Esophagus mucosa (tissue), 1 donor: ENCODE measurements around the gene GTF2H2C. TPM values are rescaled to one million over a fixed set of nuclear protein-coding genes. Genes with fewer than 3 reads are reported as not detected.
"Not testable (repeated sequence)": the region's sequence is repeated elsewhere in the genome, so short reads cannot be mapped to it uniquely, and the experiment has no call there.

Source experiments
- ATAC-seq: fragments of 200-7000 bp; cut with Tn5 transposase; one replicate; pipeline ENCODE4 v1.9.1; 2020
- total RNA-seq: library from RNA; stranded (reverse); gene quantifications from one replicate; pipeline ENCODE4 v1.2.4, GENCODE V29; 2023
- donor health status: DM: yes; HTN: yes; CAD: no.

Gene GTF2H2C
- 12.9 TPM for total RNA-seq

DNA sequence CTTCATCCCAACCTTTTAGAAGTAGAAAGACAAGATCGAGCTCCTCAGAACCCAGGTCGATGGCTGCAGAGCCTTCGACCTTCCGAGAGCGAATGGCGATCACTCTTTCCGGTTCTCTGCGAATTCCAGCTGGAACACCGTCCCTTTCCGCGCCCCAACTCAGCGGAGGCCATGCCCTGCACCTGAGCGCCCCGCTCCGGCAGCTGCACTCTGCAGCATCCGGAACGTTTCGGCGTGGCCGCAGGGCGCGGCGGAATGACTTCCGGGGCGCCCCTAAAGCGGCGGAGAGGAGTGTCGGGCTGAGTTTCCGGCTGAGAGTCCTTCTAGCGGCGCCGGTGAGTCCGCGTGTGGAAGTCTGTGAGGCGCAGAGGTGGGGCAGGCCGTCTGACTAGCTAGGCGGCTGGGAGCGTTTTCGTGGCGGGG lies at the start of gene GTF2H2C:
GTF2H2C (plus strand) TSS at position 284 of the 423 bp plus-strand sequence. CDS start 4,942 bp downstream, outside the sequence.
- peak; percentile 99 for ATAC-seq

DNA sequence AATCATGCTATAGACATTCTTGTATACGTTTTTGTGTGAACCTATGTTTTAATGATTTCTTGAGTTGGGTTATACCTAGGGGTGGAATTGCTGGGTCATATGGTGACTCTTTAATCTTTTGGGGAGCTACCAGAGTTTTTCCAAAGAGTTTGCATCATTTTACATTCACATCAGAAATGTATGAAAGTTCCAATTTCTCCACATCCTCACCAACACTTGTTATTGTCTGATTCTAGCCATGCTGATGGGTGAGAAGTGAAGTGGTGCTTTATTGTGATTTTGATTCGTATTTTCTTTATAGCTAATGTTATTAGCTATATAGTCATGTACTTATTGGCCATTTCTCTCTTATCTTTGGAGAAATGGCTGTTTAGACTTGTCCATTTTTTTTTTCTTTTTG lies 49.3 kb upstream of the GTF2H2C start:
- no peak for ATAC-seq

DNA sequence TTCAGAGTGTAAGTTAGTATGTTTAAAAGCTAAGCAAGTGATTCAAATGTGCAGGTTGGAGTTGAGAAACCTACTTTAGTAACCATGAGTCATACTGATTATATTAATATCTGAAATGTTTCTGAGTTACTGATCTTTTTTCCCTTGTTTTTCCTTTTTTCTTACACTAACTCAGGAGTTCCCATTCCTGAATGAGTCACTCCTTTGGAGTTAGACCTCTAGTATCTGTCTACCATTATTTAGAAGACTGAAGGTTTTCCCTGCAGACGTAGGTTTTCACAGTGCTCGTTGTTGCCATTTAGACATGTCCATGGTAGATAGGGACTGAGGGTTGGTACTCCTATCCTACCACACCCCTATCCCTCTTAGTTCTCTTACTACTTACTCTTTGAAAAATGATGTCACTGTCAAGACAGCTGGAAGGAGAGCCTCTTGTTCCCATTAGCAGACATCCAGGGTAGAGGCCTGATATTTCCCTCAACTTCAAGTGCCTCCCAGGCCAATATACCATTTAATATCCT lies 47.2 kb upstream of the GTF2H2C start:
- peak; percentile 65 for ATAC-seq

DNA sequence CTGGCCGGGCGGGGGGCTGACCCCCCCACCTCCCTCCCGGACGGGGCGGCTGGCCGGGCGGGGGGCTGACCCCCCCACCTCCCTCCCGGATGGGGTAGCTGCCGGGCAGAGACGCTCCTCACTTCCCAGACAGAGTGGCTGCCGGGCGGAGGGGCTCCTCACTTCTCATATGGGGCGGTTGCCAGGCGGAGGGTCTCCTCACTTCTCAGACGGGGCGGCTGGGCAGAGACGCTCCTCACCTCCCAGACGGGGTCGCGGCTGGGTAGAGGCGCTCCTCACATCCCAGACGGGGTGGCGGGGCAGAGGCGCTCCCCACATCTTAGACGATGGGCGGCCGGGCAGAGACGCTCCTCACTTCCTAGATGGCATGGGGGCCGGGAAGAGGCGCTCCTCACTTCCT lies 44.4 kb upstream of the GTF2H2C start:
- ATAC-seq: not testable (repeated sequence)

DNA sequence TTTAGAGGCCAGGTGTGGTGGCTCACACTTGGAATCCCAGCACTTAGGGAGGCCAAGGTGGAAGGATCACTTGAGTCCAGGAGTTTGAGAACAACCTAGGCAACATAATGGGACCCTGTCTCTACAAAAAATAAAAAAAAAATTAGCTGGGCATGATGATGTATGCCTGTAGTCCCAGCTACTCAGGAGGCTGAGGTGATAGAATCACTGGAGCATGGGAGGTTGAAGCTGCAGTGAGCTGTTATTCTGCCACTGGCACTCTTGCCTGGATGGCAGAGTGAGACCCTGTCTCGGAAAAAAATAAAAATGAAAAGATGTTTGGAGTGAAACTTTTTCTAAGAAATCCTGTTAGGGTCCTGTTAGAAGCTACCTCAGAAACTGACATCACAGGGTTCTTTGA lies 43.2 kb upstream of the GTF2H2C start:
- no peak for ATAC-seq

DNA sequence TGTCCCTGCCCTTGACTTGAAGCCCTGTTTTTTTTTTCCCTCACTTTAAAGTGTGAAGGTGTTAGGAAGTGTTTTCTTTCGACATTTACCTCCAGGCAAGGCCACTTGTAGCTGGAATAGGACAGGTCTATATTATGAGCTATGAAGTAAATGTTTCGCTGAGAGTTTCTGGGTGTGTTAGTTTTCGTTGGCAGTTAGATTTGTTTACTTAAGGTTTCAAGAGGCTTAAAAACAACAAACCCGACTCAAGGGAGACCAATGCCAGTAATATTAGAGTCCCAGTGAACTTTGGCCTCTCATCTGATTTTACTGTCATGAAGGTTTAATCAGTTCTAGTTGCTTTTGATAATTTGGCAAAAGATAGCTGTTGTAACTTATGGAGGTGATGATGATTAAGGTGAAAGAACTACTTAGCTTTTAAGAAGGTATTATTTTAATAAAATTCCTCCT lies 42.2 kb upstream of the GTF2H2C start:
- ATAC-seq: peak; percentile 87

DNA sequence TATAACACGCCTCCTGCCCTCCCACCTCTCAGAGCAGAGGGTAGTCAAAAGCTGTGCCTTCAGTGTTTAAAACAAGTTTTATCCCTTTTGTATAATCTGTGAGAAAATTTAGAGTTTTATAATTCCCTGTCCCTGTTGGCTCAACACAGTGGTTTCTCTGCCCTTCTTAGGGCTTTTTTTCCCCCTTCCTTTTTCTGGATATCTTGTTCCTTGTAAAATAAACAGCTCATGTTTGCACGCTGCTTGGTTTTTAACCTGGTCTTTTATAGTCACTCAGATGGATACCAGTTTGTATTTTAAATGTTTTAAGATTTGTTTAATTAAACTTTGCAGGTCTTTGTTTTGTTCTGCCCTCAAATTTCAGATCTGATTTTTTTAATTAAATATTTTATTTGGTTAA lies 40.7 kb upstream of the GTF2H2C start:
- ATAC-seq: no peak

DNA sequence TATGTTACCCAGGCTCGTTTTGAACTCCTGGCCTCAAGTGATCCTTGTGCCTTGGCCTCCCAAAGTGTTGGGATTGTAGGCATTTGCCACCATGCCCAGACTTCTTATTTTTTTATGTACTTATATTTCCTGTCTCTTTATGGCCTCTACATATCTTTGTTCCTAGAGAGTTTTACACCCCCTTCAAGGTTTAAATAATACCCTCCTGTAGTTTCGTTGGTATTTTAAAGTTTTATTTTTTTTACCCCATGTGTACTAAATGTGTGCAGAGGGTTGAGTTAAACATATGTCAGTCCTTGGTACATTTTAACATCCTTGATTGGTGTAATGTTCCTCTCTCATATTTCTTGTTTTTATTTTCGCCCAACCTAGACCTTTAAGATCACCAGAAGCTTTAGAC lies 38.0 kb upstream of the GTF2H2C start:
- no peak for ATAC-seq

DNA sequence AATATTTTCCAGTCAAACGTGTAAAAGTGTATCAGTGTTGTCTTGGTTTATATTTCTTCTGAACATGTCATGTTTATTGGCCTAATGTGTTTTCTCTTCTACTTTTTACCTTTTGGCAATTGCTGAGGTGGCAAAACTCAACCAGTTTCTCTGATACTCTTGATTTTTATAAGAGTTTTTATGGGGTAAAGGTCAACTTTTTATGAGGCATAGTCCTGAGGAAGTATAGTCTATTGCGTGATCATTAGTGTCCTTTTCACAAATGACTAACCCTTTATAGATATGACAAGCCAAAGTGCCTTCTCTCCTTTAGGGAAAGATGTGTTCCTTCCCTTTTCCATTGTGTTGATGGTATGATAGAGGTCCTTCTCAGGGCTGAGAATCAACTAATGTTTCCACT lies 34.5 kb upstream of the GTF2H2C start:
- no peak for ATAC-seq

DNA sequence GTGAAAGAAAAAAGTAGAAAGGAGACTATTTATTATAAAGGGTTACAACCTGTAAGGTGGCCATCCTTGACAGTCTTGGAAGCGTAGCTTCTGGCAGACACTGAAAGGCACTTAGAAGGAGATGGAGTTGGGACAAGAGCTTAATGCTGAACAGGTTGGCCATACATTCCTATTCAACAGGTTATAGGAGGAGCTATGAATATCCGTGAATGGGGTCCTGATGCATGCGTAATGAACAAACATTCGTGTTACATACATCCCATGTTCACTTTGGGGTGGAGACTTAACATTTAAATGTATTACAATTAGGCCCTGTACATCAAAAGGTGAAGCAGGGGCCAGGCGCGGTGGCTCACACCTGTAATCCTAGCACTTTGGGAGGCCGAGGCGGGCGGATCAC lies 33.3 kb upstream of the GTF2H2C start:
- ATAC-seq: no peak

DNA sequence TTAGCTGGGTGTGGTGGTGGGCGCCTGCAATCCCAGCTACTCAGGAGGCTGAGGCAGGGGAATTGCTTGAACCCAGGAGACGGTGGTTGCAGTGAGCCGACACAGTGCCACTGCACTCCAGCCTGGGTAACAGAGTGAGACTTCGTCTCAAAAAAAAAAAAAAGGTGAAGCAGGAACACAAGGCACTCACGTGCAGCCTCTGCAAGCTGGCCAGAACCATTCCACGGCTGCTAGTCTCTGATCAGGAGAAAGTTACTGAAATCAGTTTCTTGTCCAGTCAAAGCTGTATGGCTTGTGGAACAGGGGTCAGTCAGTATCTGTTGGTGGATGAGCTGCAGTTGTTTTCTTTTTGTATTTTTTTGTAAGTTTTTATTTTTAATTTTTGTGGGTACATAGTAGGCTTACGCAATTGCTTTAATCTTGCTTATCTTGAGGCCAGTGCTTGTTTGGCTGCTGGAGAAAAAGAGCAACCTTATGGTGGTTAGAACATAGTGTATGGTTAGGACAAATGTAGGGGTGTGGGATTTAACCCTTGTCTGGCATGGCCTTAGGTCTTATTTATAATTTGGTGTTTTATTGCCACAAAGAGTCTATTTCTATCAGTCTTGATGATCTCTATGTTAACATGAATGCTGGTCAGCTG lies 32.7 kb upstream of the GTF2H2C start:
- ATAC-seq: no peak

DNA sequence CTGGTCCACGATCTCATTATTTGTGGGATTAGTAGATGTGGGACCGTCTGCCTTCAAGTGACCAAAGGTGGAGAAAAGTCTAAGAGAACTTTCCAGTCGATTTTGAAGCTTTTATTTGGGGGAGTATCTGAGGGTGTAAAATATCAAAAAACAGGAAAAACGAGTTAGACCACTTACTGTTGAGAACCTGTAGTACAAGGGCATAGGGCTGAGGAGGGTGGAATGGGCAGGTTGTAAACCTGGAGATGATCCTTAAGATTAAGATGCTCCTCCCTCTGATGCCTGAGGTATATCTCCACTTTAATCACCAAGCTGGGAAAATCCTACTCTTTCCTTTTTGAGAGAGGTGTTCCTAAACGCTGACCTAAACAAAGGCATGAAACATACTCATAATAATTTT lies 32.0 kb upstream of the GTF2H2C start:
- peak; percentile 91 for ATAC-seq

DNA sequence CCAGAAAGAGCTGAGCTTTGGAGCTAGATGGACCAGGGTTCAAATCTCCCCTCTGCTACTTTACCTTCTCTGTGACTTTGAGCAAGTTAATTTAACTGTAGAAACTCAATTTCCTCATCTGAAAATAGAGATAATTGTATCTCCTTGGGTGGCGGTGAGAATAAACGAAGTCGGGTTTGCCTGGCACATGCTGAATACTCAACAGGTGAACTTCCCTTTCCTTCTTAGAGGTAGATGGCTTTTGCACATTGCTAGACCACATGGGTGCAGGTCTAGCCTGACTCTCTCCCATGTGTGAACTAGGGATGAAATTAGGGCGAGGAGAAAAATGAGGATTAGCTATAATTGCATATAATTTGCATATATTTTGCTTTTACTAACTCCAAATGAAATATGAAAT lies 31.4 kb upstream of the GTF2H2C start:
- ATAC-seq: no peak

DNA sequence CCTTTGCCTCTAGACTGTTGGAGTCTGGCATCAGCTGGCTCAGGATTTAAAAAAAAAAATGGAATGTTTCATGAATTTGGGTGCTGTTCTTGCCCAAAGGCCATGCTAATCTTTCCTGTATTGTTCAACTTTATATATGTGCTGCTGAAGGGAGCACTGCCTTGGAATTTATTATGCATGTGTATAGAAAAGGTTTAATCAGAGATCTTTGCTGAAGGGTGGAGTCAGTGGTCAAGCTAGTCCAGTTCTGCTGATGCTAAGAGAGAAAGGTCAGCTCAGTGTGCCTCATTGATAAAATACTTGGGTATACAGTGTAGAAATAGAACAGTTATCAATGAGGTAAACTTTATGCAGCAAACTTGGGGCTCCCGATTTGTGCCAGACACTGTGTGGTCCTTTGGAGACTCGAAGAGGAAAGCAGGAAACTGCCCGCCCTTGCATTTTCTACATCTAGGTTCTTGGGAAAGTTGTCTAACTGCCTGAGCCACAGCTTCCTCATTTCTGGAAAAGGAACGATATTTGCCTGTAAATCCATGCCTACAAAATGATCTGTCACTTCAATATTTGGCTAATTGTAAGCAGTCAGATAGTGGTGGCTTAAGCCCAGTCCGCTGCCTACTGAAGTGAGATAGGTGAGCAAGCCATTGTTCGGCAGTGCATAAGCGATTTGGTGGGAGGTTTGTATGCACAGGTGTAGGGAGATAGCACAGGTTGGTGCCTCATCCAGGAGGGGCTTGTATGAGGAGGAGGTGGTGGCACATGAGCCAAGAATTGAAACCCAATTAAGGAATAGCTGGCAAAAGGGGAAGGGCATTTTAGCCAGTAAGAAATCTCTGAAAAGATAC lies 29.2 kb upstream of the GTF2H2C start:
- ATAC-seq: no peak

DNA sequence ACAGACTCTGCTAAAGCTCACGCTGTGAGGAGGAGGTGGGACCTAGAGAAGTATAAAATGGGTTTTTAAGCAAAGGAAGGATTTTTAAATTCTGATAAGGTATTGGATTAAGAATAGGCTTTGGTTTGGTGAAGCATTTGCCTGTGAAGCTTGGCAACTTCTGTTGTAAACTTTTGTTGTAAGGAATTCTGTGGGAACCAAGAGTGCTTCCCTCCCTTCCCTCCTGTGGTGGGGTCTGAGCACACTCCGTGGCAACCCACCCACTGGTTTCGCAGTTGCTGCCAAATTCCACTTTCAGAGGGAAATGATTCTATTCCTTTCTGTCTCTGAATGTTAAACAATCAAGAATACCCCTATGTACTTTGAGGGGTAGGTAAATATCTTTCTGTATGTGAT lies 28.6 kb upstream of the GTF2H2C start:
- no peak for ATAC-seq

DNA sequence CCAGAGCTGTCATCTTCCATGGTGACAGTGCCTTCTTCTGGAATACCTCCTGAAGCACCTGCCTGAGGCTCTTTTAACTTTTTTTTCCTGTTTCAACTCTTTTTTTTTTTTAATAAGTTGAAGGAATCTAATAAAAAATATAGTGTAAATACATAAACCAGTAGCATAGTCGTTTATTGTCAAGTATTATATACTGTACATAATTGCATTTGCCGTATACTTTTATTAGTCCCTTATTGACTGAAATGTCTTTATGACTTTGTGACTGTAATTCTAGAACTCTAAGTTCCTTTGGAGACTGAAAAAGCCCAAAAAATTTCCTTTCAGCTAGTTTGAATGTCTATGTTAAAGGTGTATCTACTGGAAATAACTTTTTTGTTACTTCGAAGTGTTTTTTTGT lies 22.1 kb upstream of the GTF2H2C start:
- ATAC-seq: not testable (repeated sequence)

DNA sequence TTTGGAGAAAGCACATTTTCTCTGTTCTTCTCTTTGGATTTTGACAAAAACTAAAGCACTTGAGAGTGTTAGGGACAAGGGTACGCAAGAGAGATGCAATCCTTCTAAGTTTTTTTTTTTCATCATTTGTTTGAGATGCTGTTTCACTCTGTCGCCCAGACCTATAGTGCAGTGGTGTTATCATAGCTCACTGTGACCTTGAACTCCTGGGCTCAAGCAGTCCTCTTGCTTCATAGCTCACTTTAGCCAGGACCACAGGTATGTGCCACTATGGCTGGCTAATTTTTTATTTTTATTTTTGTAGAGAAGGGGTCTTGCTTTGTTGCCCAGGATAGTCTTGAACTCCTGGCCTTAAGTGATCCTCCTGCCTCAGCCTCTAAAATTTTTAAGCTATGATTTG lies 21.3 kb upstream of the GTF2H2C start:
- not testable (repeated sequence) for ATAC-seq

DNA sequence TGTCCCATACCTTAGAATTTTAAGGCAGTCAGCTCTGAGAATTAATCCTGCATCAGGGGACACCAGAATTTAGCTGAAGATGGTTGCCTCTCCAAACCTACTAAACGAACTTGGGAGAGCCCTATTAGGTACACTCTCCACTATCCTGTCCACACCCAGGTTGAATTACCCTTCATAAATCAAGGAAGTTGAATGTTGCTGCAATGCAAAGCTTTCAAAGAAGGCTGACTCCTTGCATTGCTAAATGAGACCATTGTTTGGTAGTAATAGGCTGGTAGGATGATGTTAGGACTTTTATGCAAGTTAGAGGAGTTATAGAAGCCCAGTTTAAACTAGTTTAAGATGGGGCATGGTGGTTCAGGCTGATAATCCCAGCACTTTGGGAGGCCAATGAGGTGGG lies 18.6 kb upstream of the GTF2H2C start:
- ATAC-seq: peak; percentile 38

DNA sequence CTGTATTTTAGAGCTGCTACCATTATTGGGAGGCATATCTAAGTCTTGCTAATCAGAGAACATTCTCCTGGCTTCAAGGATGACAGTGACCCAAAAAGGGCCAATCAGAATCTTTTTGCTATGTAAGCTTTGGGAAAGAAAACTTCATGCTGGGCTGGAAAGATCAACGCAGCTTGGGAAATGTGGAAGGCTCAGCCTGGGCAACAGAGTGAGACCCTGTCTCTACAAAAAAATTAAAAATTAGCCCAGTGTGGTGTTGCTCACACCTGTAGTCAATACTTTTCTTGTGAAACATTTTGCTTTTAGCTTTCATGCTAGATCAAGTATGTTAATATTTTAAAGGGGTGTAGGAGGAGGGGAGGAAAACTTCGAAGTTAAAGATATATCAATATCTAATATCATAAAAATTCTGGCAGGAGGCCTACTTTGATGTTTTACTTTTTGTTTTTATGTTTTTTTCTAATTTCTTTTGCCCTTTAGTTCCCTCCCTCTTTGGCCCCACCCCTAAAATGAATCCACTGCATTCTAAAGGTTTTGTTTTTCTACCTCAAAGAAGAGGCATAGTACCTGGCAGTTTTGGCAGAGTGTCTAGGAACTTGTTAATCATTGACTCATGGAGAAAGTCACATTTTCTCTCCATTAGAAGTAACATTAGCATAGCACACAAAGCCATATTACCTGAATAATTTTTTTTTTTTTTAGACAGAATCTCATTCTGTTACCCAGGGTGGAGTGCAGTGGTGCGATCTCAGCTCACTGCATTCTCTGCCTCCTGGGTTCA lies 17.0 kb upstream of the GTF2H2C start:
- not testable (repeated sequence) for ATAC-seq

DNA sequence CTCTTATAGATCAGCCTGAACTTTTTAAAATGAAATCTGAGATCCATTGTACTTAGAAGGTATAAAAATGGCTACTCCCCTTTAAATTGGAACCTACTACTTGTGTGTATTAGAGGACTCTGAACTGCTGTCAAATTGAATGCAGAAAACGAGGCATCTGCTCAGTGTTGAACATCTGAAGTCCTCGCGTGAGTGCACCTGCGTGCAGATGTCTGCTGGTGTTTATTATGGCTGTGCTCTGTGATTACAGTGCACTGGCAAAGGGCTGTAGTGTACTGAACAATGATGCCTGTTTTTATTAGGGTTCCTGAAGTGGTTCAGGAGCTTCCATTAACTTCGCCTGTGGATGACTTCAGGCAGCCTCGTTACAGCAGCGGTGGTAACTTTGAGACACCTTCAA lies 15.4 kb upstream of the GTF2H2C start:
- ATAC-seq: not testable (repeated sequence)

DNA sequence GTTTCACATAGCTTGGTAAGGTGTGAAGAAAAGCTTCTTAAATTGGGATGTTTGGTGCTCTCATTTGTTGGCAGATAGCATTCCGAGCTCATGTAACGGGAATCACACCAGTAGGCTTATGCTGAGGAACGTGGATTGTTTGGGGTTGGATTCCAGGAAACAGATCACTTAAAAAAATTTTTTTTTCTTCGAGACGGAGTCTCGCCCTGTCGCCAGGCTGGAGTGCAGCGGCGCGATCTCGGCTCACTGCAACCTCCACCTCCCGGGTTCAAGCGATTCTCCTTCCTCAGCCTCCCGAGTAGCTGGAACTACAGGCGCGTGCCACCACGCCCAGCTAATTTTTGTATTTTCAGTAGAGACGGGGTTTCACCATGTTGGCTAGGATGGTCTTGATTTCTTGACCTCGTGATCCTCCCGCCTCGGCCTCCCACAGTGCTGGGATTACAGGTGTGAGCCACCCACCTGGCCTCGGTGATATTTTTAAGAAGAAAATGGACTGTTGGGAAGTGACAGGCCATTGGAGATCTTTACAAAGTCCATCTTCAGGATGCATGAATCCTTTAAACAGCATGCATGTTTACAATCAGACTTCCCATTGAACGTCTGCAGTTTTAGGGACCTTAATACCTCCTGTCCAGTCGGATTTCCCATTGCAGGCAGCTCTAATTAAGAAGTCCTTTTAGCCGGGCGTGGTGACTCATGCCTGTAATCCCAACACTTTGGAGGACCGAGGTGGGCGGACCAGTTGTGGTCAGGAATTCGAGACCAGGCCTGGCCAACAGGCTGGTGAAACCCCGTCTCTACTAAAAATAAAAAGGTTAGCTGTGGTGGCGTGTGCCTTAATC lies 818 bp downstream of the GTF2H2C start:
- peak; percentile 19 for ATAC-seq

DNA sequence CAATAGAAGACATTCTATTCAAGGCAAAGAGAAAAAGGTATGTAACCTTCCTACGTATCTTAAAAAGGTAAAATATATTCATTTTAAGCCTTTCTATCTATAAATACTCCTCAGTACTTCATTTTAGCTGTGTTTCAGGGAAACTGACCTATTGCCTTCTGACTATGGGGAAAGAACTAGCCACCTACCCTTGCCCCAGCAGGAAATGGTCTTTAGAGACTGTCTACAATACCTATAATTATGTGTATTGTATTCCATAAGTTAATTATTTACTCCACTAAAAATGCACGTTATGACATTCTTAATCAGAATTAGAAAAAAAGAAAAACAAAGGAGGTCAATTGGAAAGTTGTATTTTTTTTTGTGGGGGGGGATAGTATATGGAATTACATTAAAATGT lies 6.2 kb downstream of the GTF2H2C start:
- not testable (repeated sequence) for ATAC-seq
